HFFc6 (cell line): ENCODE data around the gene KIRREL3. TPM values are rescaled to one million over a fixed set of nuclear protein-coding genes. Genes with fewer than 3 reads are reported as not detected.

Source experiments
- DNase-seq: peaks from one replicate; pipeline ENCODE4 v3.0.0-alpha.2; 2018
- H3K27ac Mint-ChIP-seq: 2 replicates; pipeline ENCODE4 v1.8.0; 2020; ENCODE audit warnings: mild to moderate bottlenecking, mixed read lengths
- H3K27me3 Mint-ChIP-seq: 2 replicates; pipeline ENCODE4 v1.8.0; 2021; ENCODE audit warnings: mild to moderate bottlenecking, moderate library complexity, mixed read lengths; ENCODE audit not compliant: insufficient read depth
- H3K36me3 Mint-ChIP-seq: 2 replicates; pipeline ENCODE4 v1.8.0; 2021; ENCODE audit warnings: low read depth, mixed read lengths
- H3K4me1 Mint-ChIP-seq: 2 replicates; pipeline ENCODE4 v1.8.0; 2020; ENCODE audit warnings: low read depth, mixed read lengths
- H3K4me3 Mint-ChIP-seq: 2 replicates; pipeline ENCODE4 v1.8.0; 2020; ENCODE audit warnings: mild to moderate bottlenecking, moderate library complexity, mixed read lengths
- H3K9me3 Mint-ChIP-seq: 2 replicates; pipeline ENCODE4 v1.8.0; 2020; ENCODE audit warnings: mild to moderate bottlenecking, mixed read lengths
- total RNA-seq, 6 experiments: library from RNA; stranded (reverse); fragmentation: NEBNext Ultra II Directional; extraction: Animal tissue kit (Norgen Biotek cat#: 25700); gene quantifications; 2 replicates in 1 of 6; 3 replicates in 5 of 6; pipeline ENCODE4 v1.2.3, GENCODE V29; 2021
- TF ChIP-seq, protein P1 (sequence below): fragments of 200-600 bp; sonication (generic); IDR thresholded peaks from 2 replicates; pipeline ENCODE4 v1.5.0; 2021; ENCODE audit warnings: antibody characterized with exemption, mild to moderate bottlenecking

The KIRREL3 gene
- total RNA-seq, 6 experiments from 2014 or later = 22.2 to 38.2 (median 33.2) TPM

DNA sequence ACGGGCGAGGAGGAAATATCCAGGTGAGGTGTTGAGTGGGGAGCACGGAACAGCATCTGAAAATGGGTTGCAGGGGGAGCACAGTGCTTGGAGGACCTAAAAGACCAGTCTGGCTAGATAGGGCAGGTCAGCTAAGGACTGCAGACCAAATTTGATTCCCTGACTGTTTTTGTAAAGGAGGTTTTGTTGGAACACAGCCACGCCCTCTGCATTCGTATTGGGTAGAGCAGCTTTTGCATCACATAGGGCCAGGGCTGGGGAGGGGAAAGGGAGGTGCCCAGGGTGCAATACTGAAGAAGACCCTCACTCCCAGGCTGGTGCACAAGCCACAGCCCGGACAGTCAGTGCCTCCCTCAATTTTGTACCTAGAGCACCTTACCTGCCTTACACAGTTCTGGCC lies 286.8 kb downstream of the KIRREL3 start:
- H3K4me1 Mint-ChIP-seq = peaks cover 30% of the 10 kb centered on the region
- DNase-seq = no peak
- TF ChIP-seq, protein P1, sequence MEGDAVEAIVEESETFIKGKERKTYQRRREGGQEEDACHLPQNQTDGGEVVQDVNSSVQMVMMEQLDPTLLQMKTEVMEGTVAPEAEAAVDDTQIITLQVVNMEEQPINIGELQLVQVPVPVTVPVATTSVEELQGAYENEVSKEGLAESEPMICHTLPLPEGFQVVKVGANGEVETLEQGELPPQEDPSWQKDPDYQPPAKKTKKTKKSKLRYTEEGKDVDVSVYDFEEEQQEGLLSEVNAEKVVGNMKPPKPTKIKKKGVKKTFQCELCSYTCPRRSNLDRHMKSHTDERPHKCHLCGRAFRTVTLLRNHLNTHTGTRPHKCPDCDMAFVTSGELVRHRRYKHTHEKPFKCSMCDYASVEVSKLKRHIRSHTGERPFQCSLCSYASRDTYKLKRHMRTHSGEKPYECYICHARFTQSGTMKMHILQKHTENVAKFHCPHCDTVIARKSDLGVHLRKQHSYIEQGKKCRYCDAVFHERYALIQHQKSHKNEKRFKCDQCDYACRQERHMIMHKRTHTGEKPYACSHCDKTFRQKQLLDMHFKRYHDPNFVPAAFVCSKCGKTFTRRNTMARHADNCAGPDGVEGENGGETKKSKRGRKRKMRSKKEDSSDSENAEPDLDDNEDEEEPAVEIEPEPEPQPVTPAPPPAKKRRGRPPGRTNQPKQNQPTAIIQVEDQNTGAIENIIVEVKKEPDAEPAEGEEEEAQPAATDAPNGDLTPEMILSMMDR = no peak
- H3K9me3 Mint-ChIP-seq = no peaks in the 10 kb centered on the region
- H3K4me3 Mint-ChIP-seq = no peak overlapping the region
- no peak overlapping the region for H3K27ac Mint-ChIP-seq
- H3K36me3 Mint-ChIP-seq = peaks cover 6% of the 10 kb centered on the region
- H3K27me3 Mint-ChIP-seq = peaks cover 5% of the 10 kb centered on the region; the same call in 1 of the 2 replicates

DNA sequence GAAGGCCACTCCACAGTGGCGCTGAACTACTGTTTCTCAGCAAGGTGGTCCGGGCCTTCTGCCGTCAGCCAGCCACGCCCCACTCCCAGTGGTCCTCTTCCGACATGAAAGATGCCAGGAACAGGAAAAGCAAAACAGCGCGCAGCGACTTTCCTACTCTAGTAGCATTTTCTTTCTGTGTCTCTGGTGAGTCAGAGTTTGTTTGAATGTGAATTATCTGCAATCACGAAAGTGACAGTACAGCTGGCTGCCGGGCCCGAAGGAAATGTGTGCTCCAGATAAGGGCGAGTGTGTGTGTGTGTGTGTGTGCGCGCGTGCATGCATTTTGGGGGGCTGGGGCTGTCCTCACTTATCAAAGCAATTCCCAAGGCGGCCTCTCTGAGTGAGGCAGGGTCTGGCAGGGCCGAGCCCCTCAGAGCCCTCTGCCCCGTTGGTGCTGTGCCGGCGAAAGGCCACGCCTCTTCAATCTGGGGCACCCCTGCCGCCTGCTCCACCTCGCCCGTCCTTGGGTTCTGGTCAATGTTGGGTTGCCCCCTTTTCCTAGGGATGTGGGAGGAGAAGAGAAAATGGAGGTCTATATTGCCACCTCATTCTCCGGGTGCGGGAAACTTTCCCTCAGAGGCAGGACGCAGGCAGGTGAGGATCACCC lies 288.5 kb downstream of the KIRREL3 start:
- DNase-seq = peak; percentile 46
- H3K27me3 Mint-ChIP-seq = peaks cover 6% of the 10 kb centered on the region
- H3K27ac Mint-ChIP-seq = peak overlapping the region; percentile 21; the same call in 1 of the 2 replicates
- no peaks in the 10 kb centered on the region for H3K9me3 Mint-ChIP-seq
- H3K4me1 Mint-ChIP-seq = peaks cover 16% of the 10 kb centered on the region
- no peak overlapping the region for H3K4me3 Mint-ChIP-seq
- TF ChIP-seq, protein P1 = no peak
- H3K36me3 Mint-ChIP-seq = peaks cover 9% of the 10 kb centered on the region

DNA sequence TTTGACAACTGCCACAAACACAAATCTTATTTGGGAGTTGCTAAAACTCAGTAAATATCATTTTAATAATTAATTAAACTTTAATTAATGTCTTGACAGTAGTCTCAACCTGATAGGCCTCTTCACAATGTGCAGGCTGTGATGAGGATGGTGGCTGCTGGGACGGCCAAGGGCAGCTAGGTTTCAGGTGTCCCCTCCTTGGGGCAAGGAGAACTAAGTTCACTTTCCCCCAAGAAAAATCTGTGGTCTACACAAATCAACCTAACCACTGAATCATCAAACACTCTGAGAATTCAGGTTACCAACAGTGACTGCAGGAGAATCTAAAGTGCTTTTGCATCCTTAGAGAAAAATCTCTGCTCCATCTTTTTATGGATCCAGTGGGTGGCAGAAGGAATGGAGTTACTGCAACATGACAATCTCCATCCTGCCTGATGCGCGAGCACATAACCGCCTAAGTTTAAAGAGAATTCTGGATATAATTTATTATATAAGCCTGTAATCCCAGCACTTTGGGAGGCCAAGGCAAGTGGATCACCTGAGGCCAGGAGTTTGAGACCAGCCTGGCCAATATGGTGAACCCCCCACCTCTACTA lies 289.7 kb downstream of the KIRREL3 start:
- H3K36me3 Mint-ChIP-seq = peaks cover 9% of the 10 kb centered on the region
- H3K4me1 Mint-ChIP-seq = peaks cover 10% of the 10 kb centered on the region; the same call in 1 of the 2 replicates
- H3K4me3 Mint-ChIP-seq = no peak overlapping the region
- H3K27me3 Mint-ChIP-seq = peaks cover 6% of the 10 kb centered on the region
- no peak overlapping the region for H3K27ac Mint-ChIP-seq
- no peak for DNase-seq
- H3K9me3 Mint-ChIP-seq = no peaks in the 10 kb centered on the region
- TF ChIP-seq, protein P1 = no peak

DNA sequence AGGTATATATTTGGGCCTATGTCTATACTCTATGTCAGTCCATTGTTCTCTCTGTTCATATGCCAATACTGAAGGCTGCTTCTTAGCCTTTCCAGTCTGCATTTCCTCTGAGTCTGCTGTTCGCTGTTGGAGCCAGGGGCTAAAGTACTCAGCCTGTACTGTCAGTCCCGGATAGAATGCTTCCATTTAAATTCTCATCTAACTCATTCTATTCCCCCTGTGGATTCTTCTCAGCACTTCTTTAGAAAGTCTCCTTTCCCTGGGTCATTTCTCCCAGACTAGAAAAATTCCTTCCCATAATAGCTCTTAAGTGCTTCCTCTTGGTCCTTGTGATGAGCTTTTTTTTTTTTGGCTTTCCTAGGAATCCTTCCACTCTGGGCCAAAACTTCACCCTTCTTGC lies 293.1 kb downstream of the KIRREL3 start:
- H3K36me3 Mint-ChIP-seq = peaks cover 13% of the 10 kb centered on the region; the same call in 1 of the 2 replicates
- TF ChIP-seq, protein P1 = no peak
- no peaks in the 10 kb centered on the region for H3K9me3 Mint-ChIP-seq
- DNase-seq = no peak
- H3K4me3 Mint-ChIP-seq = no peak overlapping the region
- H3K27ac Mint-ChIP-seq = no peak overlapping the region
- H3K4me1 Mint-ChIP-seq = peaks cover 31% of the 10 kb centered on the region
- H3K27me3 Mint-ChIP-seq = peaks cover 5% of the 10 kb centered on the region

DNA sequence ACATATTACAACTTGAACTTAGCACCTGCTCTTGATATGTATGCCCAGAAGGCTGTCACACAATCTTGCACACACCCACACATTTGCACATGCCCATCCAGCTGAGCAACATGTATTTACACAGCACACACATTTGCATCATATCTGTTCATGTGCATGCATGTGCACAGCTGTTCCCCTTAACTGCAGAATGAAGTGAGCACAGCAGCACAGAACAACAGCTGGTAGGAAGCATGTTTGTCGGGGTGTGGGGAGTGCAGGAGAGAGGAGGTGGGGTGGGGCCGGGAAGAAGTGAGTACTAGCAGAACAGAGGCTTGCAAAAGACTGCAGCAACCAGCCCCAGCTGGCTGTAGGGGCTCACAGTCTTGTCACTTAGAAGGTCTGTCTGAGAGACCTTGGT lies 296.5 kb downstream of the KIRREL3 start:
- Mint-ChIP-seq H3K27me3 (peaks cover 5% of the 10 kb centered on the region), H3K36me3 (peaks cover 13% of the 10 kb centered on the region; the same call in 1 of the 2 replicates), H3K27ac (no peak overlapping the region), H3K4me3 (no peak overlapping the region), H3K4me1 (peaks cover 43% of the 10 kb centered on the region), H3K9me3 (no peaks in the 10 kb centered on the region)
- DNase-seq = no peak
- TF ChIP-seq, protein P1 = no peak
